K562 (cell line): ENCODE measurements around the gene MED16. TPM values are rescaled to one million over a fixed set of nuclear protein-coding genes. Genes with fewer than 3 reads are reported as not detected.

Source experiments
- ATF6 ChIP-seq: sonication (generic); formaldehyde crosslinking; IDR thresholded peaks from 2 replicates; pipeline ENCODE4 v1.4.0; 2020; ENCODE audit warnings: mild to moderate bottlenecking, missing genetic modification reagents
- EGR1 ChIP-seq: fragments of 450-650 bp; conservative IDR thresholded peaks from 2 replicates; pipeline ENCODE4 v1.6.1; 2017; ENCODE audit warnings: mild to moderate bottlenecking
- MNT ChIP-seq, 2 experiments: fragments of 450-650 bp; conservative IDR thresholded peaks; 2 replicates each; pipeline ENCODE4 v1.6.1; 2017; ENCODE audit warnings: mild to moderate bottlenecking in 2 of 2, moderate library complexity in 2 of 2
- MTA1 ChIP-seq: fragments of 450-650 bp; IDR thresholded peaks from 2 replicates; pipeline ENCODE4 v1.6.1; 2017; ENCODE audit warnings: borderline replicate concordance
- NKRF ChIP-seq: fragments of 450-650 bp; IDR thresholded peaks from 2 replicates; pipeline ENCODE4 v1.6.1; 2016; ENCODE audit warnings: borderline replicate concordance
- POLR2B ChIP-seq: fragments of 450-650 bp; IDR thresholded peaks from 2 replicates; pipeline ENCODE4 v1.6.1; 2018; ENCODE audit warnings: low read depth; ENCODE audit not compliant: partially characterized antibody
- SRSF9 ChIP-seq: fragments of 200-400 bp; formaldehyde crosslinking; IDR thresholded peaks from 2 replicates; pipeline ENCODE4 v1.6.1; 2017; ENCODE audit warnings: low read depth, low read length, borderline replicate concordance
- ZBTB40 ChIP-seq, 2 experiments: fragments of 450-650 bp in 1 of 2; sonication (generic) in 1 of 2; formaldehyde crosslinking in 1 of 2; IDR thresholded peaks; 2 replicates each; pipeline versions ENCODE4 v1.7.1 to v1.9.0; 2016 to 2022; ENCODE audit warnings: inconsistent platforms in 1 of 2, mild to moderate bottlenecking in 1 of 2, missing genetic modification reagents in 1 of 2
- ZFP36 ChIP-seq: fragments of 150-350 bp; IDR thresholded peaks from 2 replicates; pipeline ENCODE4 v1.6.1; 2018; ENCODE audit warnings: low read length, low read depth; ENCODE audit not compliant: partially characterized antibody
- polyA plus RNA-seq, 8 experiments: library from polyadenylated mRNA; depleted of rRNA in 4 of 8; stranded (reverse) in 5 of 8; unstranded in 3 of 8; fragments of >200 nt; fragmentation: Nextera tagmentation in 2 of 8; fragmentation: Illumina TruSeq in 1 of 8; extraction: Ambion mirVana in 2 of 8; extraction: Trizol in 1 of 8; gene quantifications; 2 replicates each; pipeline versions ENCODE4 v1.2.1 to v1.2.3, GENCODE V29; 2011 to 2014; ENCODE audit warnings: inconsistent platforms in 1 of 8, missing spikeins in 1 of 8
- total RNA-seq, 7 experiments: library from RNA; depleted of rRNA in 6 of 7; stranded (reverse); fragments of >200 nt in 6 of 7; fragmentation: Illumina TruSeq in 2 of 7; extraction: Trizol in 2 of 7; gene quantifications; 2 replicates each; pipeline versions ENCODE4 v1.2.1 to v1.2.3, GENCODE V29; 2011 to 2021; ENCODE audit warnings: low replicate concordance in 1 of 7

The MED16 gene
- total and polyA plus RNA-seq, 9 of the 15 experiments (the other 6 are each of a cell fraction or from before 2014, with no cell fraction given), result 0.89 to 59.9 (median 8.6) TPM

GRCh38 chr19:916645-917322 lies 23.8 kb upstream of the MED16 start (continued):
- TF ChIP-seq MNT (conservative IDR thresholded peaks at IDR 0.05) (peak; percentile 32 to 59), EGR1 (peak; percentile 93), NKRF (0 out of 2 replicates have a peak, but pooled peaks have one; percentile 9), ATF6 (CRISPR knock-in tag) (no peak), ZFP36 (peak; percentile 52), ZBTB40 (IDR thresholded peaks at IDR 0.05) (no peak), ZBTB40 (CRISPR knock-in tag; IDR thresholded peaks at IDR 0.05) (no peak), MTA1 (no peak), SRSF9 (no peak), POLR2B (peak; percentile 15)
